Raji (cell line): Measurements from ENCODE around the gene GRK3.

Source experiments
- POLR2A ChIP-seq: IDR thresholded peaks from 2 replicates; pipeline ENCODE4 v1.6.1; 2011; ENCODE audit warnings: low read depth, low read length, control low read depth; ENCODE audit not compliant: insufficient read depth

Gene GRK3

GRCh38 chr22:25714739-25715138, 150.3 kb downstream of the GRK3 start:
- no peak for TF ChIP-seq POLR2A

GRCh38 chr22:25716637-25717036, 152.2 kb downstream of the GRK3 start:
- TF ChIP-seq POLR2A = no peak

- no peak for TF ChIP-seq POLR2A
These were observed 153.8 kb downstream of the GRK3 start for GRCh38 chr22:25718135-25718840.

GRCh38 chr22:25722223-25722622, 157.7 kb downstream of the GRK3 start:
- TF ChIP-seq POLR2A = no peak

- no peak for TF ChIP-seq POLR2A
These were observed 158.2 kb downstream of the GRK3 start for GRCh38 chr22:25722626-25723025.

- no peak for TF ChIP-seq POLR2A
These were observed 161.8 kb downstream of the GRK3 start for GRCh38 chr22:25726241-25726640.

GRCh38 chr22:25728071-25728470, 163.6 kb downstream of the GRK3 start:
- no peak for TF ChIP-seq POLR2A

GRCh38 chr22:25729016-25729995, 164.8 kb downstream of the GRK3 start:
- TF ChIP-seq POLR2A = no peak

GRCh38 chr22:25735650-25736049, 171.2 kb downstream of the GRK3 start:
- no peak for TF ChIP-seq POLR2A

- TF ChIP-seq POLR2A = no peak
These were observed 172.0 kb downstream of the GRK3 start for GRCh38 chr22:25736378-25737011.

GRCh38 chr22:25739659-25740344, 175.3 kb downstream of the GRK3 start:
- no peak for TF ChIP-seq POLR2A

GRCh38 chr22:25741692-25742626, 177.5 kb downstream of the GRK3 start, which contains the start of gene MYO18B:
Gene MYO18B, plus strand, starts transcription at chr22:25742188. Its CDS starts 18,905 bp downstream, at chr22:25761093.
- TF ChIP-seq POLR2A = no peak

GRCh38 chr22:25742918-25743708, 178.6 kb downstream of the GRK3 start:
- no peak for TF ChIP-seq POLR2A
